Hematopoietic multipotent progenitor cell treated with erythropoietin and hydrocortisone succinate and interleukin-3 and kit ligand, for 6 days (in vitro differentiated cells): Measurements from ENCODE around the gene C2orf49.

Experiments
- DNase-seq: peaks from one replicate; pipeline ENCODE4 v3.0.0-alpha.2; 2015

Gene C2orf49

DNA sequence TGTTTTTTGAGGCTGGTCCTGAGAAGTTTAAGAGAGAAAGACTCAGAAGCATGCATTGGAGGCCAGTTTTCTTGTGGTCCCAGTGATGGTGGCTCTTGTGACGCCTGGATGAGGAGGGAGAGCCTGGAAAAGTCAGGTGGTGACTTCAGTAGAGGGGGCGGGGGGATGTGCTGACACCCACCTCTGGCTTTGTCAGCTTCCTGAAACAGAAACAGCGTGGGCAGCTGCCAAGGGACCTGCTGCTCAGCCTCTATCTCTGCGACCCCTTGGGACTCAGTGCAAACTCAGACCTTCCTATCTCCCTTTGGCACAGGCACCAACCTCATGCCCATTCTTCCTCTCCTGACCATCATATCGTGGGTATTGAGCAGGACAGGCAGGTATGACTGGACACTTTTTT is 14.2 kb upstream of the C2orf49 start:
- DNase-seq = no peak

GRCh38 chr2:105324101-105324500 is 13.2 kb upstream of the C2orf49 start:
- DNase-seq = no peak

- DNase-seq = no peak
These were observed 12.6 kb upstream of the C2orf49 start for GRCh38 chr2:105324732-105325131.

- DNase-seq = peak; percentile 65
These were observed 11.9 kb upstream of the C2orf49 start for GRCh38 chr2:105325389-105325963.

DNA sequence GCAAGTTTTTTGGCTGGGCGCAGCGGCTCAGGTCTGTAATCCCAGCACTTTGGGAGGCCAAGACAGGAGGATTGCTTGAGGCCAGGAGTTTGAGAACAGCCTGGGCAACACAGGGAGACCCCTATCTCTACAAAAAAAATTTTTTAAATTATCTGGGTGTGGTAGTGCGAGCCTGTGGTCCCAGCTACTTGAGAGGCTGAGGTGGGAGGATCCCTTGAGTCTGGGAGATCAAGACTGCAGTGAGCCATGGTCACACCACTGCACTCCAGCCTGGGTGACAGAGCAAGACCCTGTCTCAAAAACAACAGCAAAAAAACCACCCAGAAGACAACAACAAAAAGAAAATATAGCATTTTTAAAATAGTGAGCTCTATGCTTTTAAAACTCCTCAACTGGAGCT is 10.1 kb upstream of the C2orf49 start:
- peak; percentile 50 for DNase-seq

- no peak for DNase-seq
These were observed 9.7 kb upstream of the C2orf49 start for GRCh38 chr2:105327690-105328089.

DNA sequence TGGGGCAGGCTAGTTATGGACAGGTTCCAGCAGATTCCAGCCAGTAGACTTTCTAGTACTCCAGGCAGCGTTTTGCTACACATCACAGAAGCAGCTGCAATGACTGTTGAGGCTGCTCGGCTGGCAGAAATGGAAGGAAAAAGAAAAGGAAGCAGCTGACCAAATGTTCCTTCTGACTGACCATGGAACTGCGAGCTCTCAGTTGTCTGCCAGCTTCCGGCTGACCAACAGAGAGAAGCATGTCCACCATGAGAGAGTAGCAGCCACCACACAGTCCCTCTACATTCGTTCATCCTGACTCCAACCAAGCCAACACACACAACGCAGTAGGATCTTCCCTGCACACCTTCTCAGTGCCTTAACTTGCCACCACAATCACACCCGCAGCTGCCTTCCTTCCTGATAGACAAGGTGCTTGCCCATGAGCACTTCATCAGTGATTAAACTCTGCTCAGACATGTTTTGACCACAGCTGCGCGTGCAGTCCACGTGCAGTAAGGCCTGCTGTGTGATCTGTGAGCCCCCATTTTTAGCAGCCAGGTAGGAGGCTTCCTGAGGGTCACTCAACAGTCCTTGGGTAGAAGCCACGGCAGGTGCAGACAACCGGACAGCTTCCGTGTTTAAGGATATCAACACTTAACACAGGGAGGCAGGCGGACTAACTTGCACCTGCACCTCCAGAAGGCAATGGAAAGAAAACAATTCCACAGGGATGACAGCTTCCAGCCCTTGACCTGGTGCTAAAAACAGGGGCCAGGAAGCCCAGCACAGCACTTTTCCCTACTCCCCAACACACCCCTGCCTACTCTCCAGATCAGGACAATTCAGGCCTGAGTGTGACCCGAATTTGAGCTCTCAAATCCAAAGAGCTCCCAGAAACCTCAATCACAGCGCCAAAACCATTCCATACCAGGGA is 8.8 kb upstream of the C2orf49 start:
- peak; percentile 73 for DNase-seq

- no peak for DNase-seq
These were observed 8.2 kb upstream of the C2orf49 start for GRCh38 chr2:105329197-105329554.

GRCh38 chr2:105329561-105330495 is 7.5 kb upstream of the C2orf49 start, which contains the start of gene TGFBRAP1:
TSS of gene TGFBRAP1 (minus strand) at chr2:105329735. CDS start at chr2:105308301, 21,434 bp downstream.
- peak; percentile 69 for DNase-seq

GRCh38 chr2:105330681-105331375 is 6.5 kb upstream of the C2orf49 start:
- peak; percentile 47 for DNase-seq

- peak; percentile 52 for DNase-seq
These were observed 3.1 kb upstream of the C2orf49 start for GRCh38 chr2:105334211-105334610.

DNA sequence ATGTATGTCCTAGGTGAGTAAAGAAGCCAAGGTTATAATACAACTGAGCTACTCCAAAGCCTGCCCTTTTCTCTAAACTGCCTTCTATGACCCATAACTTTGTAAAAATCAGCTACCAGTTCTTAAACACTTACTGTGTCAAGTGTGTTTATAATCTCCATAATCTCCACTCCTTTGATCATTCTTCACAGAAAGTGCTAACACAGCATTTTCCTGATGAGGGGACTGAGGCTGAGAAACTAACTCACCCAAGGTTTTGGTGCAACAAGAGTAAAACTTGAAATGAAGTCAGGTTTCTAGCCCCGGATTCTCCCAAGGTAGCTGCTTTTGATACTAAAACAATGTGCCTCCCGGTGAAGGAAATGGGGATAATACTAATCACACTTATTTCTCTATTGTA is 1.9 kb upstream of the C2orf49 start:
- DNase-seq = no peak

DNA sequence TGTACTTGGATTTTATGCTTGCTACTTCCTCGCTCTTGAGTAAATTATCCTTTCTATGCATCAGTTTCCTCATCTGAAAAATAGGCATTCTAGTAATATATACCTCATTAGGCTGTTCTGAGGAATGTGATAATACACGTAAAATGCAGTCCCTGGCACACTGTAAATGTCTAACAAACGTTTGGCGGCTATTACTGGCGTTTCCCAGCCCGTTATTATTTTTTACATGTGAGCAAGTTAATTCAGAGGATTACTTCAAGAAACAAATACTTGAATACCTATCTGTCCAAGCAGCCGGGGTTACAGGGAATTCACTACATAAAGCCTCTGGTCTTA is 586 bp upstream of the C2orf49 start:
- no peak for DNase-seq

DNA sequence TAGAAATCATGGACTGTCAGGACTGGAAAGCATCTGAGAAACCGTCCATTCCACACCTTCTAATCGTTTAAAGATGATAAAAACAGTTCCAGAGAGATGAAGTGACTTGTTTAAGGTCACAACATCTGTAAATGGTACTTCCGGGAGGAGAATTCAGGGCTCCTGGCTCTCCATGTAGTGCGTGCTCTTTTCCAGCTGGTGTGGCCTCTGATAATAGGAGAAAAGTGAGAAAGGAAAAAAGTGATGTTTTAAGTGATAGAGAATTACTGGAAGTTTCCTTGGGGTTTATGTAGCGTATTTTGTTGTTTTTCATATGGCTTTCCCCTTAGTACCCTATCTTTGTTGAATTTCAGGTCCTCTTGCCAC is 663 bp downstream of the C2orf49 start:
- DNase-seq = no peak

GRCh38 chr2:105339414-105339813 is 2.1 kb downstream of the C2orf49 start:
- no peak for DNase-seq

DNA sequence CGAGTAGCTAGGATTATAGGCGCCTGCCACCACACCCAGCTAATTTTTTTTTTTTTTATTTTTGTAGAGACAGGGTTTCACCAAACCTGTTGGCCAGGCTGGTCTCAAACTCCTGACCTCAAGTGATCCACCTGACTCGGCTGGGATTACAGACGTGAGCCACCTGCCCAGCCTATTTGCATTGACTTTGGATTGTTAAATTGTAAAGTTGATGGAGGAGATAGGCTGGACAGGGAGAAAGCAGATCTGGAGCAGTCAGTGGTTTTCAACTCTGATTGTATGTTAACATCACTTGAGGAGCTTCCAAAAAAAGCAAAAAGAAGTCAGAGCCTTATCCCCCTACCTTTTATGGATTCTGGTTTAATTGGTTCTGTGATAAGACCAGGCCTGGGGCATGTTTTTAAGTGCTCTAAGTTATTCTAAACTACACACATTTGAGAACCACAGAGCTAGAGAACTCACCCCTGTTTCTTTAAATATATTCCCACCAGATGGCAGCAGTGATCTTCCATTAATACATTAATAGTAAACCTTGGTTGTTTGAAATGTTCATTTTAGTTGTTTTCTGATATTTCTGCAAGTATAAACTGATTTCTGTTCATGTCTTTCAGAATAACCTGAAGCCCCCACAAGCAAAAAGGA is 7.5 kb downstream of the C2orf49 start:
- DNase-seq = peak; percentile 86

- no peak for DNase-seq
These were observed 19.8 kb downstream of the C2orf49 start for GRCh38 chr2:105357122-105357521.

- no peak for DNase-seq
These were observed 21.3 kb downstream of the C2orf49 start for GRCh38 chr2:105358593-105358992.

DNA sequence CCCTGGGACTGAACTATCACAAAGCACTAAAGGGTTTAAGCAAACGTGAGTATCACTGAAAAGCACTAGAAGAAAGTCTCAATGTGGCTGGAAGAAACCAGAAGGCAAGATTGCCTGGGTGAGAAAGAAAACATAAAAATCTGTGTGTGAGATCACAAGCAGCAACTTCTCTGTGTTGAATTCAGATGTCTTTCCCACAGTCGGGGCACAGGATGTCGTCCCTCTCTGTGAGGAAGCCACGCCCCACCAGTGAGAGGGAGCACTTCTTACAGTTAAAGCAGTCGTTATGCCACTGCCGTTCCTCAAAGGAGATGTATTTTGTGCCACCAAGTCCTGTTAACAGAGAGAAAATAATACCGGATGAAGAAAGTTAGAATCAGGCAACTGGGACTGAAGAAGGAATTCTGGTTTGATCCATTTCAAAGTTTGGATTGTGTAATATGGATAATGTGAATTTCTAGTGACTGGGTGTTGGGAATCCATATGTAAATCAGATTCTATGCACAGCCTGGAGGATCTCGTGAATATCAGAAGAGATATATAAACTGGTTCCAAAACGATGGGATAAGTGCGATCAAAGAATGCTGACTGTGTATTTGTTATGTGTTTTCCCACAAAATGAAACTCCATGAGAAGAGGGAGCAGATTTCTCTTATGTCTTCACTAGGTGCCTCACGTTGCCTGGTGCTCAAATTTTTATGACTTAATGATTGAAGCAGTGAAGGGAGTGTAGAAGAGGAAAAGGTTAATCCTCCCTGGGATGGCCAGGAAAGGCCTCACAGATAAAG is 24.0 kb downstream of the C2orf49 start:
- peak; percentile 55 for DNase-seq

GRCh38 chr2:105362862-105363591 is 25.7 kb downstream of the C2orf49 start:
- no peak for DNase-seq
